Loucy (cell line): Measurements from ENCODE around the gene PGAP6.

Experiments
- H2AFZ ChIP-seq: fragments of 200-600 bp; sonication (generic); 2 replicates; pipeline ENCODE4 v1.6.0; 2016; ENCODE audit warnings: antibody characterized with exemption, mild to moderate bottlenecking, low read length, moderate library complexity
- H3F3A ChIP-seq: fragments of 200-600 bp; 2 replicates; pipeline ENCODE4 v1.6.0; 2016; ENCODE audit warnings: antibody characterized with exemption, low read depth, mild to moderate bottlenecking
- H3K27me3 ChIP-seq: fragments of 200-600 bp; sonication (generic); 2 replicates; pipeline ENCODE4 v1.6.1; 2014; ENCODE audit warnings: low read length, mild to moderate bottlenecking; ENCODE audit not compliant: insufficient read depth, poor library complexity, severe bottlenecking
- H3K36me3 ChIP-seq: fragments of 200-600 bp; sonication (generic); 2 replicates; pipeline ENCODE4 v1.6.1; 2016; ENCODE audit warnings: low read length; ENCODE audit not compliant: insufficient read depth
- H3K4me1 ChIP-seq: fragments of 200-600 bp; sonication (generic); 2 replicates; pipeline ENCODE4 v1.5.1; 2014; ENCODE audit warnings: low read length, mild to moderate bottlenecking; ENCODE audit not compliant: insufficient read depth, poor library complexity, severe bottlenecking
- H3K4me2 ChIP-seq: fragments of 200-600 bp; sonication (generic); 2 replicates; pipeline ENCODE4 v1.6.0; 2014; ENCODE audit warnings: antibody characterized with exemption, low read length, low read depth, mild to moderate bottlenecking; ENCODE audit not compliant: poor library complexity, severe bottlenecking
- H3K4me3 ChIP-seq: fragments of 200-600 bp; sonication (generic); 2 replicates; pipeline ENCODE4 v1.5.1; 2014; ENCODE audit warnings: low read length, mild to moderate bottlenecking, mixed read lengths; ENCODE audit not compliant: poor library complexity, severe bottlenecking
- H3K79me2 ChIP-seq: fragments of 200-600 bp; sonication (generic); 2 replicates; pipeline ENCODE4 v1.6.1; 2014; ENCODE audit warnings: low read length; ENCODE audit not compliant: insufficient read depth
- H3K9ac ChIP-seq: fragments of 200-600 bp; sonication (generic); 2 replicates; pipeline ENCODE4 v1.6.0; 2014; ENCODE audit warnings: mild to moderate bottlenecking, low read depth, low read length, moderate library complexity; ENCODE audit not compliant: poor library complexity, severe bottlenecking
- H3K9me2 ChIP-seq: fragments of 200-600 bp; sonication (generic); replicated peaks from 2 replicates; pipeline ENCODE4 v1.6.1; 2016; ENCODE audit warnings: low read depth, low read length, mixed read lengths
- H3K9me3 ChIP-seq: fragments of 200-600 bp; sonication (generic); 2 replicates; pipeline ENCODE4 v1.6.1; 2014; ENCODE audit warnings: mild to moderate bottlenecking, antibody characterized with exemption, low read length, low read depth; ENCODE audit not compliant: insufficient read depth
- H4K20me1 ChIP-seq: fragments of 200-600 bp; sonication (generic); 2 replicates; pipeline ENCODE4 v1.6.0; 2014; ENCODE audit warnings: antibody characterized with exemption, low read length, mild to moderate bottlenecking; ENCODE audit not compliant: insufficient read depth, poor library complexity, severe bottlenecking
- EZH2phosphoT487 ChIP-seq: fragments of 200-600 bp; IDR thresholded peaks from 2 replicates; pipeline ENCODE4 v1.6.1; 2018; ENCODE audit warnings: antibody characterized with exemption, mild to moderate bottlenecking, moderate library complexity, borderline replicate concordance
- TF ChIP-seq, protein P1 (sequence below): fragments of 200-600 bp; sonication (generic); conservative IDR thresholded peaks from 2 replicates; pipeline ENCODE4 v1.5.1; 2014; ENCODE audit warnings: mild to moderate bottlenecking, antibody characterized with exemption, low read length

PGAP6 gene

GRCh38 chr16:386641-387156 is 4.9 kb upstream of the PGAP6 start:
- TF ChIP-seq, protein P1, sequence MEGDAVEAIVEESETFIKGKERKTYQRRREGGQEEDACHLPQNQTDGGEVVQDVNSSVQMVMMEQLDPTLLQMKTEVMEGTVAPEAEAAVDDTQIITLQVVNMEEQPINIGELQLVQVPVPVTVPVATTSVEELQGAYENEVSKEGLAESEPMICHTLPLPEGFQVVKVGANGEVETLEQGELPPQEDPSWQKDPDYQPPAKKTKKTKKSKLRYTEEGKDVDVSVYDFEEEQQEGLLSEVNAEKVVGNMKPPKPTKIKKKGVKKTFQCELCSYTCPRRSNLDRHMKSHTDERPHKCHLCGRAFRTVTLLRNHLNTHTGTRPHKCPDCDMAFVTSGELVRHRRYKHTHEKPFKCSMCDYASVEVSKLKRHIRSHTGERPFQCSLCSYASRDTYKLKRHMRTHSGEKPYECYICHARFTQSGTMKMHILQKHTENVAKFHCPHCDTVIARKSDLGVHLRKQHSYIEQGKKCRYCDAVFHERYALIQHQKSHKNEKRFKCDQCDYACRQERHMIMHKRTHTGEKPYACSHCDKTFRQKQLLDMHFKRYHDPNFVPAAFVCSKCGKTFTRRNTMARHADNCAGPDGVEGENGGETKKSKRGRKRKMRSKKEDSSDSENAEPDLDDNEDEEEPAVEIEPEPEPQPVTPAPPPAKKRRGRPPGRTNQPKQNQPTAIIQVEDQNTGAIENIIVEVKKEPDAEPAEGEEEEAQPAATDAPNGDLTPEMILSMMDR = no peak
- Histone ChIP-seq H3F3A (no peaks in the 10 kb centered on the region), H3K9me3 (no peaks in the 10 kb centered on the region), H3K27me3 (no peaks in the 10 kb centered on the region), H4K20me1 (no peaks in the 10 kb centered on the region), H3K4me2 (no peak overlapping the region), H3K36me3 (no peaks in the 10 kb centered on the region), H3K9ac (no peak overlapping the region), H2AFZ (no peak overlapping the region), H3K4me1 (peaks cover 7% of the 10 kb centered on the region), H3K4me3 (no peak overlapping the region), H3K79me2 (no peaks in the 10 kb centered on the region), H3K9me2 (no peaks in the 10 kb centered on the region)

DNA sequence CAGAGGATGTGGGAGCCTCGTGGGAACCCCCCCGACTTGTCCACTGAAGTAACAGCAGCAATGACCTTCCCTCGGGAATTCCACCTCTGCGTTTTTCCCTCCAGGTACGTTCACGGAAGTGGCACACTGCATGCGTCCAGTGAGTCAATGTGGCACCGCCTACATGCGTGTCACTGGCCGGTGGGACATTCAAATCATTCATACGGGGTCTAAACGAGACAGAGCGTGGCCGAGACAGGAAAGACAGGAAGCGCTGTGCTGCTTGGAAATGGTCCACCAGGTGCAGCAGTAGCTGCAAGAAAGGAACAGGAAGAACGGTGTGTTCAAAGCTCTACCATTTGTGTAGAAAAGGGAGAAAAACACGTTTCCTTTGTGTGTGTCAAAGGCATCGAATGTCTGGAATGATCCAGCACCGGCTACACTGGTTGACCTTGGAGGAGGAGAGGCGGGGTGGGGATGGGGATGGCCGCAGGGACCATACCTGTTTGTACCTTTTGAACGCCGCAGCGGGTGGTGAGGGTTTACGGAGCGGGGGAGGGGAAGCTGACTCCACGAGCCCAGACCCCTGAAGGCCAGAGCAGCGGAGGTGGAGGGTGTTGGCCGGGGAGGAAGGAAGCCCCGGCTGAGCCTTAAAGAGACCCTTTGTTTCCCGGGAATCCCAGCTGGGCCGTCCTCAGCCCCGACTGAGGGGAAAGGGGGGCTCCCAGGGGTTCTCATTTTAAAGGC is 1.7 kb upstream of the PGAP6 start:
- Histone ChIP-seq H3K4me2 (peak overlapping the region; percentile 79), H3K9ac (peak overlapping the region; percentile 77), H3F3A (no peaks in the 10 kb centered on the region), H3K4me1 (peaks cover 18% of the 10 kb centered on the region), H3K4me3 (peak overlapping the region; percentile 78), H3K9me3 (no peaks in the 10 kb centered on the region), H3K36me3 (no peaks in the 10 kb centered on the region), H4K20me1 (no peaks in the 10 kb centered on the region), H3K27me3 (no peaks in the 10 kb centered on the region), H2AFZ (peak overlapping the region; percentile 19; the same call in 1 of the 2 replicates), H3K79me2 (peaks cover 21% of the 10 kb centered on the region), H3K9me2 (no peaks in the 10 kb centered on the region)
- TF ChIP-seq, protein P1 = no peak
- no peak for TF ChIP-seq EZH2phosphoT487

- Histone ChIP-seq H3K4me1 (peaks cover 18% of the 10 kb centered on the region), H3K4me3 (peak overlapping the region; percentile 76), H3K79me2 (peaks cover 21% of the 10 kb centered on the region), H4K20me1 (no peaks in the 10 kb centered on the region), H3K9me2 (no peaks in the 10 kb centered on the region), H3K36me3 (no peaks in the 10 kb centered on the region), H3K4me2 (peak overlapping the region; percentile 70), H3F3A (no peaks in the 10 kb centered on the region), H3K9ac (peak overlapping the region; percentile 76), H3K27me3 (no peaks in the 10 kb centered on the region), H3K9me3 (no peaks in the 10 kb centered on the region), H2AFZ (no peak overlapping the region)
- TF ChIP-seq, protein P1 = no peak
- TF ChIP-seq EZH2phosphoT487 = no peak
Observed at GRCh38 chr16:381012-381788, 578 bp downstream of the PGAP6 start.
